MM.1S (cell line): ENCODE data around the gene UBAC2.

Experiments
- CTCF ChIP-seq: fragments of 300-600 bp; sonication (generic); IDR thresholded peaks from 2 replicates; pipeline ENCODE4 v1.5.1; 2016; ENCODE audit warnings: antibody characterized with exemption, low read length, mixed read lengths
- EZH2 ChIP-seq: fragments of 300-600 bp; sonication (generic); optimal IDR thresholded peaks from 2 replicates; pipeline ENCODE3; 2017; ENCODE audit warnings: low read depth, mild to moderate bottlenecking, antibody characterized with exemption, low read length, mixed read lengths
- EZH2phosphoT487 ChIP-seq: fragments of 300-600 bp; sonication (generic); IDR thresholded peaks from 2 replicates; pipeline ENCODE4 v1.6.1; 2018; ENCODE audit warnings: antibody characterized with exemption, low read length

- TF ChIP-seq CTCF (no peak), EZH2 (no peak), EZH2phosphoT487 (no peak)
These were observed 235.3 kb downstream of the UBAC2 start for GRCh38 chr13:99435998-99436397.
